ENCODE data around the gene BSPH1.
"Not testable (repeated sequence)": the region's sequence is repeated elsewhere in the genome, so short reads cannot be mapped to it uniquely, and the experiment has no call there.

The BSPH1 gene

DNA sequence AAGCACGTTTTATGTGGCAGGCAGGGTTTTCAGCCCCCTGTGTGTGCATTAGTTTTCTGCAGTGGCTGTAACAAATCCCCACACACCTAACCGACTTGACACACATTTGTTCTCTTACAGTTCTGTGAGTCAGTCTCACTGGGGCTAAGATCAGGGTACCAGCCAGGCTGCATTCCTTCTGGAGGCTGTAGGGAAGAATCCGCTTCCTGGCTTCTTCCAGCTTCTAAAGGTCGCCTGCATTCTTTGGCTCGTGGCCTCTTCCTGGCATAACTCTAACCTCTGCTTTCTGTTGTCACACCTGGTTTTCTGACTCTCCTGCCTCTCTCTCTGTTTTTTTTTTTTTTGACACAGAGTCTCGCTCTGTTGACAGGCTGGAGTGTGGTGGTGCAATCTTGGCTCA is 8.9 kb upstream of the BSPH1 start:
- DNase-seq (ENCODE audit: low spot score) = no peak
- ChIA-PET POLR2A (ENCODE audit: low non-redundant PET) (no interaction called here), CTCF (no interaction called here)
- no peak overlapping the region for H3K27ac ChIP-seq
- TF ChIP-seq, protein P1, sequence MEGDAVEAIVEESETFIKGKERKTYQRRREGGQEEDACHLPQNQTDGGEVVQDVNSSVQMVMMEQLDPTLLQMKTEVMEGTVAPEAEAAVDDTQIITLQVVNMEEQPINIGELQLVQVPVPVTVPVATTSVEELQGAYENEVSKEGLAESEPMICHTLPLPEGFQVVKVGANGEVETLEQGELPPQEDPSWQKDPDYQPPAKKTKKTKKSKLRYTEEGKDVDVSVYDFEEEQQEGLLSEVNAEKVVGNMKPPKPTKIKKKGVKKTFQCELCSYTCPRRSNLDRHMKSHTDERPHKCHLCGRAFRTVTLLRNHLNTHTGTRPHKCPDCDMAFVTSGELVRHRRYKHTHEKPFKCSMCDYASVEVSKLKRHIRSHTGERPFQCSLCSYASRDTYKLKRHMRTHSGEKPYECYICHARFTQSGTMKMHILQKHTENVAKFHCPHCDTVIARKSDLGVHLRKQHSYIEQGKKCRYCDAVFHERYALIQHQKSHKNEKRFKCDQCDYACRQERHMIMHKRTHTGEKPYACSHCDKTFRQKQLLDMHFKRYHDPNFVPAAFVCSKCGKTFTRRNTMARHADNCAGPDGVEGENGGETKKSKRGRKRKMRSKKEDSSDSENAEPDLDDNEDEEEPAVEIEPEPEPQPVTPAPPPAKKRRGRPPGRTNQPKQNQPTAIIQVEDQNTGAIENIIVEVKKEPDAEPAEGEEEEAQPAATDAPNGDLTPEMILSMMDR (conservative IDR thresholded peaks at IDR 0.05; ENCODE audit: low read depth) = no peak

DNA sequence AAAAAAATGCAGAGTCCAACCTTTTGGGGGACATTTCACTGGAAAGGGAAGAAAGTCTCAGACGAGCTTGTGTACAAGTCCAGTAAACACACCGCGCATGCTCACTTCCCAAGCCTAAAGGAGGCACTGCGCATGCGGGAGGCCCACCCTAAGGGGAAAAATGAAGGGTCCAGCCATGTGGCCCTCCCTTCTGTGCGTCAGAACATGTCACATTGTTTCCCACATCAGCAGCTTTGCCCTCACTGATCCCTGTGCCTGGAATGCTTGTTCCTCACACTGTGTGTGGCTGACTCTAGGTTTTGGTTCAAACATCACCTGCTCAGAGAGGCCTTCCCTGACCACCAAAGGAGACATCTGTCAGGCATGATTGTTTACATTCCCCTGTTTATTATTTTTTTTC is 6.8 kb upstream of the BSPH1 start:
- ChIA-PET CTCF (interaction anchor here (0.6 kb wide), 1 partner anchor 152 kb away, joined by 3 read pairs; no protein-coding TSS in a partner anchor), POLR2A (ENCODE audit: low non-redundant PET) (no interaction called here)
- no peak for DNase-seq (ENCODE audit: low spot score)
- no peak overlapping the region for H3K27ac ChIP-seq
- TF ChIP-seq, protein P1 (conservative IDR thresholded peaks at IDR 0.05; ENCODE audit: low read depth) = no peak

DNA sequence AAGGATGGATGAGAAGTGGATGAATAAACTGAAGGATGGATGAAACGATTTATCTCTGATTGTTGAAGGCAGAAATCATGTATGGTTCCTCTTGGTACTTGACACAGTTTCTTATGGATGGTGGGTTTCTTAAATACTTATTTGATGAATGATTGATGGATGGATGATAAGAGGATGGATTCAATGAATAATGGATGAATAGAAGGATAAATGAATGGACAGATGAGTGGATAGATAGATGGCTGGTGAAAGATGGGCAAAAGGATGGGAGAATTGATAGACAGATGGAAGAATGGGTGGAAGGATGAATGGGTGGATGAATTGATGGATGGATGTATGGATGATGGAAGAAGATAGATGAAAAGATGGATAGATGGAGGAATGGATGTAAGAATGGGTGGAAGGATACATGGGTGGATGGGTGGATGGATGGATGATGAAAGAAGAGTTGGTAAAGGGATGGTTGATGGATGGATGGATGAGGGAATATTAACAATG is 4.3 kb upstream of the BSPH1 start:
- DNase-seq (ENCODE audit: low spot score) = no peak
- ChIA-PET POLR2A (ENCODE audit: low non-redundant PET) (no interaction called here), CTCF (no interaction called here)
- TF ChIP-seq, protein P1 (conservative IDR thresholded peaks at IDR 0.05; ENCODE audit: low read depth) = no peak
- no peak overlapping the region for H3K27ac ChIP-seq

DNA sequence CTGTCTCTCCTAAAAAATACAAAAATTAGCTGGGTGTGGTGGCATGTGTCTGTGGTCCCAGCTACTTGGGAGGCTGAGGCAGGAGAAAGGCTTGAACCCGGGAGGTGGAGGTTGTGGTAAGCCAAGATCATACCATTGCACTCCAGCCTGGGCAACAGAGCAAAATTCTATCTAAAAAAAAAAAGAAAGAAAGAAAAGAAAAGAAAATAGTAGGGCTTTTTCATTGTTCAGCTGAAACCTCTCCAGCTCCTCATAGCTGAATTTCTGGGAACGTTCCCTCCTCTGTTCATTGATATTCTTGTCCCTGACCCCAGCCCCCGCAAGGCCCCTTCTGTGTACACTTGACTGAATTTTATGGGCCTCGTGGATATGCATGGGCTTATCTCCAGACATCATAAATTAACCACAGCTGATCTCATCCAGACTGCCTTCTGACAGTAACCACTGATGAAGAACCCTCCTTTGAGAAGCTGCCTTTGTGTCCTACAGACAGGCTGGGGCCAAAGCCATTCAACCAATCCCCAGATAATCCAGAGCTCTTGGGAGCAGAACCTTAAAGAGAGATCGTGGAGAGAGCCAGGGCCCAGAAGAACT is 2.3 kb upstream of the BSPH1 start, which contains the start of gene ELSPBP1:
ELSPBP1 (plus strand) TSS at position 424 of the 594 bp plus-strand sequence. CDS start 14,036 bp downstream, outside the sequence.
- ChIA-PET POLR2A (ENCODE audit: low non-redundant PET) (no interaction called here), CTCF (interaction anchor here (0.6 to 1.0 kb wide), 2 partner anchors 16 to 20 kb away, joined by 3 read pairs; no protein-coding TSS in a partner anchor)
- no peak for DNase-seq (ENCODE audit: low spot score)
- TF ChIP-seq, protein P1 (conservative IDR thresholded peaks at IDR 0.05; ENCODE audit: low read depth) = no peak
- H3K27ac ChIP-seq = no peak within 1 kb of the TSS

DNA sequence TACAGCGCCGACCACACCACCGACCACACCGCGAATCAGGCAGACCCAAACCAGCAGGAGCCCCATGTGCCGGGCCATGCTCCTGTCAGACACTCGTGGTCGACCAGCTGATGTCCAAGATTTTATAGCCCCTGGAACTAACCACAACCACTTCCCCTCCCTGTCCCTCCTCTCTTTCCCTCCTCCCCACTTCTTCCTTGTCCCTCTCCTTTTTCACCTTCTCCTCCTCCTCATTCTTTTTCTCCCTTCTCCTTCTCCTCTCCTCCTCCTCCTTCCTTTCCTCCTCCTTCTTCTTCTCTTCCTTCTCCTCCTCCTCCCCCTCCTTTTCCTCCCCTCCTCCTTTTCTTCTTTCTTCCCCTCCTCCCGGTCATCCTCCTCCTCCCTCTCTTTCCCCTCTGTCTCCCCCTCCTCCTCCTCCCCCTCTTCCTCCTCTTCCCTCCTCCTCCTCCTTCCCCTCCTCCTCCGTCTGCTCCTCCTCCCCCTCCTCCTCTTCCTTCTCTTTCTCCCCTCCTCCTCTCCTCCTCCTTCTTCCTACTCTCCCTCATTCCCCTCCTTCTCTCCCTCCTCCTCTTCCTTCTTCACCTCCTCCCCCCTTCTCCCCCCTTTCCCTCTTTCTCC is 670 bp downstream of the BSPH1 start:
- ChIA-PET CTCF (no interaction called here), POLR2A (ENCODE audit: low non-redundant PET) (no interaction called here)
- no peak for DNase-seq (ENCODE audit: low spot score)
- TF ChIP-seq, protein P1 (conservative IDR thresholded peaks at IDR 0.05; ENCODE audit: low read depth) = no peak
- no peak overlapping the region for H3K27ac ChIP-seq

DNA sequence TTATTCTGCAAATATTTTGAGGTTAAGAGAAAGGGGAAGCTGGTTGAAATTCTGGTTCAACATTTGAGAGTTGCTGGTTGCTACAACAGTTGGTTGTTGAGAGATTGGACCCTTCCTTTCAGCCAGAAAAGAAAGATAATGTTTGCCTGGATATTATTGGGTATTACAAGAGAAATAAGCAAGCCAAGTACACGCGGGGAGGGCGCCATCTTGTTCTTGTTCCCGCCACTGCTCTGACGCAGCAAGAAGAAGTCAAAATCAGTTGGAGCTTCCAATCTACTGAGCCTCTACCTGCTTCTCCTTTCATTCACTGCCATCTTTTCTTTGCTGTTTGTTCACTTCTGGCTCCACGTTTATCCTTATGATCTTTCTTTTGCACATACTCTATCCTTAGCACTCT is 18.4 kb downstream of the BSPH1 start:
- H3K27ac ChIP-seq = no peak overlapping the region
- TF ChIP-seq, protein P1 (conservative IDR thresholded peaks at IDR 0.05; ENCODE audit: low read depth) = no peak
- no peak for DNase-seq (ENCODE audit: low spot score)
- ChIA-PET POLR2A (ENCODE audit: low non-redundant PET) (no interaction called here), CTCF (interaction anchor here (0.6 to 0.8 kb wide), 2 partner anchors 21 to 151 kb away, joined by 3 to 5 read pairs; partner anchors contain the start of gene ELSPBP1)

DNA sequence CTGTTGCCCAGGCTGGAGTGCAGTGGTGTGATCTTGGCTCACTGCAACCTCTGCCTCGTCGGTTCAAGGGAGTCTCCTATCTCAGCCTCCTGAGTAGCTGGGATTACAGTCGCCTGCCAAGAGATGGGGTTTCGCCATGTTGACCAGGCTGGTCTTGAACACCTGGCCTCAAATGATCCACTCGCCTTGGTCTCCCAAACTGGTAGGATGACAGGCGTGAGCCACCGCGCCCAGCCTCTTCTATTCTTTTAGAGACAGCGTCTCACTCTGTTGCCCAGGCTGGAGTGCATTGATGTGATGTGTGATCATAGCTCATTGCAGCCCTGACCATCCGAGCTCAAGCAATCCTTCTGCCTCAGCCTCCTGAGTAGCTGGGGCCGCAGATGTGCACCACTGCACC is 36.0 kb downstream of the BSPH1 start:
- H3K27ac ChIP-seq; DNase-seq (ENCODE audit: low spot score); POLR2A ChIA-PET (ENCODE audit: low non-redundant PET); CTCF ChIA-PET: not testable (repeated sequence)

DNA sequence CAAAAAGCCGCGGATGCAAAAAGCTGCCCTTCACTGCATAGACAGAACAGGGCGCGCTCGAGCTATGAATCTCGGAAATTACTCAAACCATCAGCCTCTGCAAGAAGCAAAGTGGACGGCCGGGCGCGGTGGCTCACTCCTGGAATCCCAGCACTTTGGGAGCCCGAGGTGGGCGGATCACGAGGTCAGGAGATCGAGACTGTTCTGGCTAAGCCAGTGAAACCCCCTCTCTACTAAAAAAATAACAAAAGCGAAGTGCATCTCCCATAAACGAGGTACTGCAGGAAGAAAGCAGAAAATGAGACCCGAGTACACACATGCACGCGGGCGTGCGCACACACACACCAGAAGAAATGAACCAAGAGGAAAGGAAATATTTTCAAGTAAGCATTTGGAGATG is 39.8 kb downstream of the BSPH1 start:
- DNase-seq (ENCODE audit: low spot score); CTCF ChIA-PET; POLR2A ChIA-PET (ENCODE audit: low non-redundant PET); H3K27ac ChIP-seq: not testable (repeated sequence)
